GM12874 (cell line): ENCODE results near the gene TTLL8.

Experiments used
- TF ChIP-seq, protein P1 (sequence below): IDR thresholded peaks from 2 replicates; pipeline ENCODE4 v1.5.1; 2011; ENCODE audit warnings: low read depth, mild to moderate bottlenecking, control low read depth, low read length, moderate library complexity; ENCODE audit not compliant: insufficient read depth

TTLL8 gene

DNA sequence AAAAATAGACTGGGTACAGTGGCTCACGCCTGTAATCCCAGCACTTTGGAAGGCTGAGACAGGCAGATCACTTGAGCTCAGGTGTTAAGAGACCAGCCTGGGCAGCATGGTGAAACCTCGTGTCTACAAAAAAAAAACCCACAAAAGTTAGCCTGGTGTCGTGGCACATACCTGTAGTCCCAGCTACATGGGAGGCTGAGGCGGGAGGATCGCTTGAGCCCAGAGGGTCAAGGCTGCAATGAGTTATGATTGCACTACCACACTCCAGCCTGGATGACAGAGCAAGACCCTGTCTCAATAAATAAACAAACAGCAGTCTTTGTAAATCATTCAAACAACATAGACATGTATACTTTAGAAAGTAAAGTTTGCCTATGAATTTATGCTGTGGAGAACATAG is 34.2 kb upstream of the TTLL8 start:
- TF ChIP-seq, protein P1, sequence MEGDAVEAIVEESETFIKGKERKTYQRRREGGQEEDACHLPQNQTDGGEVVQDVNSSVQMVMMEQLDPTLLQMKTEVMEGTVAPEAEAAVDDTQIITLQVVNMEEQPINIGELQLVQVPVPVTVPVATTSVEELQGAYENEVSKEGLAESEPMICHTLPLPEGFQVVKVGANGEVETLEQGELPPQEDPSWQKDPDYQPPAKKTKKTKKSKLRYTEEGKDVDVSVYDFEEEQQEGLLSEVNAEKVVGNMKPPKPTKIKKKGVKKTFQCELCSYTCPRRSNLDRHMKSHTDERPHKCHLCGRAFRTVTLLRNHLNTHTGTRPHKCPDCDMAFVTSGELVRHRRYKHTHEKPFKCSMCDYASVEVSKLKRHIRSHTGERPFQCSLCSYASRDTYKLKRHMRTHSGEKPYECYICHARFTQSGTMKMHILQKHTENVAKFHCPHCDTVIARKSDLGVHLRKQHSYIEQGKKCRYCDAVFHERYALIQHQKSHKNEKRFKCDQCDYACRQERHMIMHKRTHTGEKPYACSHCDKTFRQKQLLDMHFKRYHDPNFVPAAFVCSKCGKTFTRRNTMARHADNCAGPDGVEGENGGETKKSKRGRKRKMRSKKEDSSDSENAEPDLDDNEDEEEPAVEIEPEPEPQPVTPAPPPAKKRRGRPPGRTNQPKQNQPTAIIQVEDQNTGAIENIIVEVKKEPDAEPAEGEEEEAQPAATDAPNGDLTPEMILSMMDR: no peak

DNA sequence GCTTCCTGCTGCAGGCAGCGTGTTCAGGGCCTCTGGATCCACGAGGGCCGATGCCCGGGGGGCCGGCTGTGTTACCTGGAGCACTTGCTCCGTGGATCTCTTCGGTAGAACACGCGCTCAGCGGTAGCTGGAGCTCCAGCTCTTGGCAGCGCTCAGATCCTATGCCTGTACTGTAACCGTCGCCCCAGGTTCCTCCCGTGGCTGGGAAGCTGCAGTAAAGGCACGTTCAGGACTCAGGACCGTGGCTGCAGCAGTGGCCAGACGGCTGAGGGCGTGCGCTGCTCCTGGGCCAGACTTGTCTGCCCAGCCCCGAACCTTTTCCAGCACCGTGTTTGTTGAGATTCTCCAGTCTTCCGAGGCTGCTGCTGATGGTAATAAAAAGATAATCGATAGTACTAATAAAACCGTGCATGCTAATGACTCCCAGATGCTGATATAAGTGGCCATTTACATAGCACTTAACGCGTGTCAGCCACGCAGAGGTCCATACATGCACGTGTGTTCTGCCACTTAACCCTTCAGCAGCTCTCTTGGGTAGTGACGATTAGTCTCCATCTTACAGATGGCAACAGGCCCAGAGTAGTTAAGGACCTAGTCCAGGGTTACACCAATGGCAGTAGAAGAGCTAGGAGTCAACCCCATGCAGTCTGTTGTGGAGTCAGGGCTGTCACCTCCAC is 33.1 kb upstream of the TTLL8 start:
- TF ChIP-seq, protein P1: no peak

DNA sequence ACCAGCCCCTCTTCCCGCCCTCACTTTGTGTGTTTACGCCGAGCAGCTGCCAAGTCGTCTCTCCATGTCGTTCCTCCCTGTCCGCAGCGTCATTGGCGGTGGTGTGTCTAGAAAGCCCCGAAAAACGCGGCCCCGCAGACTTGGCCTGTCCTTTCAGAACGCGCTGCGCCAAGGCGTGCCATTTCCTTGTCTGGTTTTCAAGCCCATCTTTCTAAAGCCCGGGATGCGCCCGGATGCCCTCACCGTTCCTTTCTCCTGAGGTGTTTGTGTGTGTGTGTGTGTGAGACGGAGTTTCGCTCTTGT is 32.3 kb upstream of the TTLL8 start:
- TF ChIP-seq, protein P1: no peak

DNA sequence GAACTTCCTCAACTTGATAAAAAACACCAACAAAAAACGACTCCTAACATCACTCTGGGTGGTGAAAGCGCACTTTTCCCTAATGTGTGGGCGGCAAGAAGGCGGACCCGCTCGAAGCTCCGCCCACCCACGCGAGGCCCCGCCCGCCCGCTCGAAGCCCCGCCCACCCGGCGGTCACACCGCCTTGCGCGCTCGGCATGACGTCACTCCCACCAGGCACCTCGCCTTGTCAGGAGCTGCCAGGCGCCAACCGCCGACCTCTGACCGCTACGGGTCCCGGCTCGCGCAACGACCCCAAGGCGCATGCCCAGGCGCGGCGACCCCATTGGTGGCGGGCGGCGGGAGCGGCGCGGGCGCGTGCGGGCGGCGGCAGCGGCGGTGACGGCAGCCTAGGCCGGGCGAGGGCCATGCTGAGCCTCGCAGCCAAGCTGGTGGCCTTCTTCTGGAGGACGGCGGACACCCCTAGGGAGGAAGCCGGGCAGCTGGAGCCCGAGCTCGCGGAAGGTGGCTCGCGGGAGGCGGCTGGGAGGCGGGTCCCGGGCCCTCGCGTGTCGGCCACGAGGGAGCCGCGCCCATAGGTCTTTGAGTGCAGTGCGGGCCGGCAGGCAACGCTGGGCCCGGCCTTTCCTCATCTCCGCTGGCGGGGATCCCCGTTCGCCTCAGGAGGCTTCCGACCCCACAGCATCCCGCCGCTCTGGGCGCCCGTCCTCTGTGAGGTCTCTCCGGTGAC is 31.7 kb upstream of the TTLL8 start, which contains the start of gene MOV10L1:
Gene MOV10L1, plus strand, starts transcription at position 325 of the 730 bp plus-strand sequence. Its CDS starts 83 bp downstream, at position 408.
- TF ChIP-seq, protein P1: no peak

DNA sequence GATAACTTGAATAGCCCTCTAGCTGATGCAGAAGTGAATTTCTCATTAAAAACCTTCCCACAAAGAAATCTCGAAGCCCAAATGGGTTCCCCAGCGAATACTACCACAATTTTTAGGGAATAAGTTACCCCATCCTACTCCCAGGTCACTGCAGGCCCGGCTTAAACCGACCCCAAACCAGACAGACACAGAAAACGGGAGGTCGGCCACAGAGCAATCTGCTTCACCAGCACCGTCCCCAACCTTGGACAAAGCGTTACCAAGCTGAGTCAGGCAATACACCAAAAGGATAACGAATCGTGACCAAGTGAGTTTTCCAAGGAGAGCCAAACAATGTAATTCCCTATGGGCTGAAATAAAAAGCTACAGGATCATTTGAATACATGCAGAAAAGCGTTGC is 31.1 kb upstream of the TTLL8 start:
- TF ChIP-seq, protein P1: no peak

DNA sequence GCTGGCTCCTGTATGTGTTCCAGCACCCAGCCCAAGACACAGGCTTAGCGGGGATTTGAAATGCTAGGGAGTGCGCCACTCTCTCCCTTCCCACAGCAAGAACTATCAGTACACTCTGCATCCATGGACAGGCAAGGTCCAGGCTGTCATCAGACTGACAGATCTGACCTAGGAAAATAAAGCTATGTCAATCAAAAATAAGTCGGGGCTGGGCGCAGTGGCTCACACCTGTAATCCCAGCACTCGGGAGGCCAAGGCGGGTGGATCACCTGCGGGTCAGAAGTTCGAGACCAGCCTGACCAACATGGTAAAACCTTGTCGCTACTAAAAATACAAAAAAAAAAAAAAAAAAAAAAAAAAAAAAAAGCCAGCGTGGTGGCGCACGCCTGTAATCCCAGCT is 30.0 kb upstream of the TTLL8 start:
- TF ChIP-seq, protein P1: no peak

DNA sequence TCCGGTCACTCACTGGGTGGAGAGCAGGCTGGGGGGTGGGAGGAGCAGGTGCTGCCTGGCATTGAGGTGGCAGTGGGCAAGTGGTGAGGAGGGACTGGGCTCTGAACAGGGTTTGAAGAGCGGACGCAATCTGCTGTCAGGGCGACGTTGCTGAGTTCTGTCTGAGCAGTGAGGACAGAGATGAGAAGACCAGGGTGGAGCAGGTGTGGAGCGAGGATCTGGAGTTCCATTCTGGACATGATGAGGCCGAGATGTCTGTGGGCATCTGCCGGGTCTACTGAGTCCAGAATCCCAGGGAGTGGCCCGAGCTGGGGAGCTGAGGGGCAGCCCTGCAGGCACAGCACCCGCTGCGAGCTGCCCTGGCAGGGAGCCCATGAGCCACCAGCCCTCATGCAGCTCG is 29.5 kb upstream of the TTLL8 start:
- TF ChIP-seq, protein P1: no peak
